Activated CD4-positive, CD25-positive, alpha-beta regulatory T cell treated with anti-CD3 and anti-CD28 coated beads, Interleukin-2, amount 50 U/mL, for 16 hours (primary cell): ENCODE measurements around the gene ACYP2.
"Not testable (repeated sequence)": the region's sequence is repeated elsewhere in the genome, so short reads cannot be mapped to it uniquely, and the experiment has no call there.

Experiments used
- DNase-seq: peaks from one replicate; pipeline ENCODE4 v3.0.0-alpha.2; 2020; ENCODE audit warnings: low read depth, low spot score

The ACYP2 gene

GRCh38 chr2:54097124-54097523 is 18.3 kb upstream of the ACYP2 start:
- DNase-seq, result no peak

GRCh38 chr2:54099370-54099769 is 16.0 kb upstream of the ACYP2 start:
- no peak for DNase-seq

GRCh38 chr2:54099829-54100585 is 15.4 kb upstream of the ACYP2 start:
- no peak for DNase-seq

- no peak for DNase-seq
Measured at GRCh38 chr2:54100772-54101171, 14.6 kb upstream of the ACYP2 start.

GRCh38 chr2:54103454-54104314 is 11.7 kb upstream of the ACYP2 start:
- no peak for DNase-seq

- no peak for DNase-seq
Measured at GRCh38 chr2:54106631-54107454, 8.6 kb upstream of the ACYP2 start.

- no peak for DNase-seq
Measured at GRCh38 chr2:54107455-54107764, 8.0 kb upstream of the ACYP2 start.

GRCh38 chr2:54107903-54108615 is 7.4 kb upstream of the ACYP2 start:
- DNase-seq, result no peak

GRCh38 chr2:54109848-54110247 is 5.6 kb upstream of the ACYP2 start:
- no peak for DNase-seq

- DNase-seq, result not testable (repeated sequence)
Measured at GRCh38 chr2:54114479-54114878, 936 bp upstream of the ACYP2 start.

- DNase-seq, result no peak
Measured at GRCh38 chr2:54114936-54115283, 505 bp upstream of the ACYP2 start.

- DNase-seq, result not testable (repeated sequence)
Measured at GRCh38 chr2:54116598-54116997, 1.2 kb downstream of the ACYP2 start.

GRCh38 chr2:54120950-54121349 is 5.5 kb downstream of the ACYP2 start:
- DNase-seq, result no peak

- no peak for DNase-seq
Measured at GRCh38 chr2:54122171-54122935, 6.9 kb downstream of the ACYP2 start.

- no peak for DNase-seq
Measured at GRCh38 chr2:54122939-54123338, 7.5 kb downstream of the ACYP2 start.

- not testable (repeated sequence) for DNase-seq
Measured at GRCh38 chr2:54127174-54127573, 11.8 kb downstream of the ACYP2 start.

- no peak for DNase-seq
Measured at GRCh38 chr2:54133056-54133455, 17.6 kb downstream of the ACYP2 start.

GRCh38 chr2:54139210-54139609 is 23.8 kb downstream of the ACYP2 start:
- DNase-seq, result no peak

- DNase-seq, result no peak
Measured at GRCh38 chr2:54143780-54144179, 28.4 kb downstream of the ACYP2 start.

GRCh38 chr2:54148391-54148790 is 33.0 kb downstream of the ACYP2 start:
- no peak for DNase-seq
